ENCODE data around the gene TFF3. TPM values are rescaled to one million over a fixed set of nuclear protein-coding genes. Genes with fewer than 3 reads are reported as not detected.

TFF3 gene
- total RNA-seq, 1 experiment from 2014 or later: not detected

DNA sequence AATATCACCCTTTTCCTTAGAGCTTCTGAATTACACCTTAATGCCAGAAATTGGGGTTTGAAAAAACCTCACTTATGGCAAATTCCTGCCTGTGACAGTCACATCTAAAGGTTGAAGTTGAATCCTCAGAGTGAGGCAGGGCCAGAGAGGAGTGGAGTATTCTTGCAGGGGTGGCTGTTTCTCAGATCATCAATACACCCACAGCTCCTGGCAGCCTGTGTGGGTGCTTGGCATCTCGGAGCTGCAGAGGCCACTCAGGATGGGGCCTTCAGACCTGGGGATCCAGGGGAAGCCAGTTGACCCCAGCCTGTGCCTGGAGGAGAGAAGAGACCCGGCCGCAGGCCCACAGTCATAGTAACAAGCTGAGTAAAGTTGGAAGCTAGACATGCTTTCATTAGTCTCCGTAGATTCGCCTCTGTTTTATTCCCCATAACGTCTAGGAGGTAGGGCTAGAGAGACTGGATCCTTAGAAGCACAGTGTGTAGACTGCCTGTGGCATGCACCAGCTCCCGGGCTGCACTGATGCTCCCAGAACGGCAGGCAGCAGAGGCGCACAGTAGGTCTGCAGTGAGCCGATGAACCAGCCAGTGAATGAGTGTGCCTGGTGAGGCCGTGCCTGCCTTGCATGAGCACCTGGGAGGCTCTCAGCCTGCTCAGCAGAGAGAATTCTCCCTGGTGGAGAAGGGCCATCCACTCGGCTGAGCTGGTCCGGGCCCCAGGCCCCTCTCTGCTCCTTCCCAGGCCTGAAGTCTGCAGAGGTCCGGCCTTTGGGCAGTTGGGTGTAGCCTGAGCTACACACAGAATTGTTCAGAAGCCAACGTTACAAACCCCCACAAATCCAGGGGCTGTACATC is 42.9 kb downstream of the TFF3 start:
- no peak for DNase-seq (ENCODE audit: low read depth)

GRCh38 chr21:42271065-42271464 is 44.1 kb downstream of the TFF3 start:
- DNase-seq (ENCODE audit: low read depth): no peak

DNA sequence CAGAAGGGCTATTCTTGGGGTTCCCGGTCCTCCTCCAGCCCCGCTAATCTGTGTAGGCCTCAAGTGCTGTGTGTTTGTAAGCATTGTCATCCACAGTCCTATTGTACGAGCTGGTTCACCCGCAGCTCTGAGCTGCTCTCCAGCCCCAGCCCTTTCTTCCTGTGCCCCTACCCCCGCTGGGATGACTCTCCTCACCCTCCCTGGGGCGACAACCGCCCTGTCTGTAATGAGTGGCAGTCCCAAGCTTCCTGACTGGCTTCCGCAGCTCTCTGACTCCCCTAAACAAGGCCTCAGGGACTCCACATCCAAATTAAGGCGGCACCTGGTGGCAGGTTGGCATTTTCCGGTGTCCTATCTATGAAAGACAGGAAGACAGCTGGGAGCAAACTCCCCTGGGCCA is 45.8 kb downstream of the TFF3 start:
- DNase-seq (ENCODE audit: low read depth): no peak

DNA sequence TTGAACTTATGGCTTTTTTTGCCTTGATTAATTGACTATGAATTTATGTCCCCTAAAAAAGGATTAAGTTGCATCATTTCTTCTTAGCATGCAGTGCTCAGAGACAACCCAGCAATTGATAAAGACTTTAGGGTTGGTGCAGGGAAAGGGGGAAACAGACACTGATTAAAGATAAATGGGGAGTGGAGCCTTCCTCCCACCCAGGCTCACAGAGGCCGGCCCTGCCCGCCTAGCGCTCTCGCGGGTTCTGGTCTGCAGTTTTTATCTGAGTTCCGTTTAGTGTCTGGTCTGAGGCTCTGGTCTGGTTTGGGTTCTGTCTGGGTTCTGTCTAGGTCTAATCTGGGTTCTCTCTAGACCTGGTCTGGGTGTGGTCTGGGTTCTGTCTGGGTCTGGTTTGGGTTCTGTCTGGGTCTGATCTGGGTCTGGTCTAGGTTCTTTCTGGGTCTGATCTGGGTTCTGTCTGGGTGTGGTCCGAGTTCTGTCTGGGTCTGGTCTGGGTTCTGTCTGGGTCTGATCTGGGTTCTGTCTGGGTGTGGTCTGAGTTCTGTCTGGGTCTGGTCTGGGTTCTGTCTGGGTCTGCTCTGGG is 48.1 kb downstream of the TFF3 start:
- no peak for DNase-seq (ENCODE audit: low read depth)

DNA sequence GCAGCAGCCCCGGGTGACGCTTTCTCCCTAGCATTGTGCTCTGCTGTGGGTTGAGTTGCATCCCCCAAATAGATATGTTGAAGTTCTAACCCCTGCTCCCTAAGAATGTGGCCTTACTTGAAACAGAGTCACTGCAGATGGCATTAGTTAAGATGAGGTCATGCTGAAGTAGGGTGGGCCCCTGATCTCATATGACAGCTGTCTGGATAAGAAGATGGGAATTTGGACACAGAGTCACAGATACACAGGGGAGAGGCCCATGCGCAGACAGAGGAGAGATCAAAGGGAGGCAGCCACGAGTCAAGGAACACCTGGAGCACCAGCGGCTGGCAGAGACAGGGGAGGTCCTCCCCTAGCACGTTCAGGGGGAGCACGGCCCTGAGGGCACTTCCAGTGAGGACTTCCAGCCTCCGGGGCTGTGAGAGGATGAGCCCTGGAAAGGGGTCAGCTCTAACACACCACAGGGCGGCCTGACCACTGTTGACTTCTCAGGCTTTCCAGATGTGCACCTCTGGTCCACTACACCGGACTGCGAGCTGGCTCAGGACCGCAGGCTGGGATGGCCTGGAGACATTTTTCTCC is 49.9 kb downstream of the TFF3 start:
- no peak for DNase-seq (ENCODE audit: low read depth)

GRCh38 chr21:42264245-42265195 is 50.7 kb downstream of the TFF3 start:
- DNase-seq (ENCODE audit: low read depth): no peak

DNA sequence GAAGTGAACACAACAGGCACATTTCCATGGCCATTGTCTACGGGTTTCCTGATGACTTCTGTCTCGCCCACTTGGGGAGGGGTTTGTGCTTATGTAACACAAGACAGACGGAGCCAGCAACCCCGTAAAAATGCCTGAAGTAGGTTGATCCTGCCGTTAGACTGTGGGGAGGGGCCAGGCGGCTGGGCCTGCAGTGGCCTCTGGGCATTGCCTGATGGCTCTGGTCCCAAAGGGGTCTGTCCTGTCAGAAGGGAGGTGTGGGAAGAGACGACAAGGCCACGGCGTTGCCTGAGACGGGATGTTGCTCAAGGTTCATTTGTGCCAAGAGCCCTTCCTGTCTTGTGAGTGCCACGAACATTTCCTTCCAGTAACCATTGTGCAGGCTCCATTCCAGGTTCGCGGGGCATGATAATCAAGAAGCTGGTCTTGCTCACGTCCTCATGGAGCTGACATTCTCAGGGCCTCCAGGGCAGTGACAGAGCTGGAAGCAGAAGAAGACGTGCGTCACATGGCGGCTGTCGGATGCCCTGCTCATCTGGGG is 51.5 kb downstream of the TFF3 start:
- DNase-seq (ENCODE audit: low read depth): no peak

GRCh38 chr21:42262831-42263231 is 52.4 kb downstream of the TFF3 start:
- DNase-seq (ENCODE audit: low read depth): peak; percentile 57

GRCh38 chr21:42261829-42262200 is 53.4 kb downstream of the TFF3 start:
- no peak for DNase-seq (ENCODE audit: low read depth)

Other genes with a start within 250 kb of the TFF3 start
- gene UMODL1, start 244.1 kb downstream of the TFF3 start, total RNA-seq (2014; rRNA removed; shearing (Covaris generic)): not detected in 2 replicates
- gene ABCG1, start 96.3 kb downstream of the TFF3 start, total RNA-seq (2014; rRNA removed; shearing (Covaris generic)): not detected in 2 replicates
- not detected in 2 replicates for gene TFF2, start 35.6 kb upstream of the TFF3 start, total RNA-seq (2014; rRNA removed; shearing (Covaris generic))
- gene TFF1, start 51.1 kb upstream of the TFF3 start, total RNA-seq (2014; rRNA removed; shearing (Covaris generic)): not detected in 2 replicates
- gene TMPRSS3, start 80.6 kb upstream of the TFF3 start, total RNA-seq (2014; rRNA removed; shearing (Covaris generic)): not detected in 2 replicates
- gene UBASH3A, start 88.5 kb upstream of the TFF3 start, total RNA-seq (2014; rRNA removed; shearing (Covaris generic)): not detected in 2 replicates
- gene RSPH1, start 180.8 kb upstream of the TFF3 start, total RNA-seq (2014; rRNA removed; shearing (Covaris generic)): not detected in 2 replicates
- gene SLC37A1, start 198.4 kb upstream of the TFF3 start, total RNA-seq (2014; rRNA removed; shearing (Covaris generic)): 3.2 and 5.9 TPM in 2 replicates